RPMI8226 (cell line): ENCODE measurements around the gene USP1.

ENCODE experiments used
- DNase-seq: peaks from one replicate; pipeline ENCODE4 v3.0.0-alpha.2; 2015

USP1 gene

DNA sequence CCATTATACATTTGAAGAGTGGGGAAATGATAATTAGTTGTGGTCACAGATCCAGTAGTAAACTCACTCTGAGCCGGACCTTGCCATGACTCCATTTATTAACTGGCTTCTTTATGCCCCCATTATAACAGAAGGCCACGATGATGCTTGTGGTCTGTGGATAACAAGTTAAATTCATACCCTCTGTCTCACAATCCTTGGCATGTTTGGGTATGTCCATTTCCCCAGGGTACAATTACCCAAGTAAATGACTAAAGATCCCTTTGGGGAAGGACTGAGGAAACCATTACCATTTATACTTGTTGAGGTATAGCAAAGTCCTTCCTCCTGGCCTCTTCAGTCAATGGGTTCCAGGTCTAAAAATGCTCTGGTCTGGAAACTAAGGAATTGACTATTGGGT is 7.3 kb upstream of the USP1 start:
- DNase-seq = no peak

DNA sequence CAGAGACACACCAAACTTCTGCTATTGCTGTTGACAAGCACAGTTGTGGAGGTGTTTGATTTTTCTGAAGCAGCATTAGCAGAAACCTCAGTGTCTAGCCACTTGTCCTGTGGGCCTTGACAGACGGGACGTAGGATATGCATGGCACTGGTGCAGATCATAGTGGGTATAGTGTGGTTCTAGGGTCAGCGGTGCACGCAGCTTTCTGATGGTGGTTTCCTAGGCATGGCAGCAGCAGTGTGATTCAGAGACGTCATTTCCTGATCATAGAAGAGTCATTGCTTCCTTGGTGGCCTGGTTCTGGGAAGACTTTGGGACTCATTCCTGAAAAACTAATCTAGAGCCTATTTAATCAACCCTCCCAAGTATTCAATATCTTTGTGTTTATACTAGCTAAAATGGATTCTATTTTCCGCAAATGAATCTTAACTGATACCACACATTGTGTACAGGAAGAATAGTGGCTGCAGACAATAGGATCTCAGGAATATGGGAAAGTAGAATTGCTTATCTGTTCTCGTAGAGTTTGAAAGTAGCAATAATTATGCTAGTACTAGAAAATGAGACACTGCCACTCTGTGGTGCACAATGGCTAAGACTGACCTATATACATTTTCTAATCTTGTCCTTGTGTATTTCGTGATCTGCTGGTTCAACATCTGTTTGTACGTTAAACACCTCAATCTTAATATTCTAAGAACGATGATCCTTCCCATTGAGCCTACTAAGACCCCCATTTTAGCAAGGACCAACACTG is 2.8 kb upstream of the USP1 start:
- no peak for DNase-seq

GRCh38 chr1:62434618-62435001 is 2.2 kb upstream of the USP1 start:
- DNase-seq = no peak

- DNase-seq = no peak
Observed at GRCh38 chr1:62435231-62436038, 1.4 kb upstream of the USP1 start.

- DNase-seq = peak; percentile 99
Observed at GRCh38 chr1:62436039-62436465, 797 bp upstream of the USP1 start.

GRCh38 chr1:62437273-62437940 is 558 bp downstream of the USP1 start:
- peak; percentile 55 for DNase-seq

GRCh38 chr1:62438163-62438562 is 1.3 kb downstream of the USP1 start:
- peak; percentile 25 for DNase-seq

DNA sequence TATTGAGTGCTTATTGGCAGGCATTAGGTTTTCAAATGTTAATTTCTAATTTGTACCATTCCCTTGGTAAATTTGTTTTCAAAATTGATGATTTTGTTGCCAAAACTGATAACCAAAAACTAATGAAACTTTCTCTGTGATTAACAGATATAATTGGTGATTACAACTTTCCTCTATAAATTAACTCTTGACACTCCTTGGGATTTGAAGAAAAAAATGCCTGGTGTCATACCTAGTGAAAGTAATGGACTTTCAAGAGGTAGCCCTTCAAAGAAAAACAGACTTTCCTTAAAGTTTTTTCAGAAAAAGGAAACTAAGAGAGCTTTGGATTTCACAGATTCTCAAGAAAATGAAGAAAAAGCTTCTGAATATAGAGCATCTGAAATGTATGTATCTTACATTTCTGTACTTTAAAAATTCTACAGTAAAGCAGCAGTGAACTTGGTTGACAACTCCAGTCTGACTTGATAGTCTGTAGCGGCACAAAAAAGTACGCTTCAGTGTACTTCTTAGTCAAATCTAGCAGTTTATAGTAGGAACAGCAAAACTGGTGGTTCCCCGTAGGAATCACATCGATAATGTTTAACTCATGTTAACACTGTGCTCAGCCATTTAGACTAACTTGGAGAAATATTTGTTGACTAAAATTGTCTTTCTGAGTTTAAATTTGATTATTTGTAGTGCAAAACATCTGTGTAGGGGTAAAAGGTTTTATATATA is 3.0 kb downstream of the USP1 start:
- peak; percentile 51 for DNase-seq

GRCh38 chr1:62444701-62445100 is 7.9 kb downstream of the USP1 start:
- no peak for DNase-seq

- no peak for DNase-seq
Observed at GRCh38 chr1:62448221-62448933, 11.5 kb downstream of the USP1 start.

DNA sequence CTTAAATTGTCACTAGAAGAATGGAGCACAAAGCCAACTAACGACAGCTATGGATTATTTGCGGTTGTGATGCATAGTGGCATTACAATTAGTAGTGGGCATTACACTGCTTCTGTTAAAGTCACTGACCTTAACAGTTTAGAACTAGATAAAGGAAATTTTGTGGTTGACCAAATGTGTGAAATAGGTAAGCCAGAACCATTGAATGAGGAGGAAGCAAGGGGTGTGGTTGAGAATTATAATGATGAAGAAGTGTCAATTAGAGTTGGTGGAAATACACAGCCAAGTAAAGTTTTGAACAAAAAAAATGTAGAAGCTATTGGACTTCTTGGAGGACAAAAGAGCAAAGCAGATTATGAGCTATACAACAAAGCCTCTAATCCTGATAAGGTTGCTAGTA is 13.5 kb downstream of the USP1 start:
- no peak for DNase-seq

- DNase-seq = no peak
Observed at GRCh38 chr1:62452951-62453350, 16.1 kb downstream of the USP1 start.

GRCh38 chr1:62457955-62458354 is 21.1 kb downstream of the USP1 start:
- no peak for DNase-seq

DNA sequence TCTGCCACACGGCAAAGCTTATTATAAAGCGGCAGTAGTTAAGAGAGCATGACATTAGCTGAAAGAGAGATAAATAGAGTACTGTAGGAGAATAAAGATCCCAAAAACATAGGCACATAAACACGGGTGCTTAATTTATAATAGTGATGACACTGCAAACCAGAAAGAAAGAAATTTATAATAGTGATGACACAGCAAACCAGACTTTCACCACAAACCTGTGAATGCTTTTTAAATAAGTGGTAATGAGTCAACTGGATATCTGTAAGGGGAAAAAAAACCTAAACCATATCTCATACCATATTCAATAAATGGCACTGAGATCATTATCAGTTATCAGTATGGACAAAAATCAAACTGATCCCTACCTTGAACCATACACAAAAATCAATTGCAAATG is 25.5 kb downstream of the USP1 start:
- DNase-seq = peak; percentile 18

DNA sequence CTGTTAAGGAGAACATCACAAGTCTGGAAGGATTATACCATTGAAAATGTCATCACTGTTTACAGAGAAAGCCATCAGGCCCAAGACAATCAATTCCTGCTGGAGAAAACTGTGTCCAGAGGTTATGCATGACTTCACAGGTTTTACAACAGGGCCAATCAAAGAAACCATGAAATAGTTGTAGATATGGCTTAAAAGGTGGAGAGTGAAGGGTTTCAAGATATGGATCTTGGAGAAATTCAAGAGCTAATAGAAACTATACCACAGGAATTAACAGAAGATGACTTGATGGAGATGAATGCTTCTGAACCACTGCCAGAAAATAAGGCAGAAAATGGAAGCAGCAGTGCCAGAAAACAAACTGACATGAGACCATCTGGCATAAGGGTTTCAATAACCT is 30.2 kb downstream of the USP1 start:
- no peak for DNase-seq

GRCh38 chr1:62476525-62477219 is 39.8 kb downstream of the USP1 start:
- DNase-seq = no peak

GRCh38 chr1:62481681-62482080 is 44.8 kb downstream of the USP1 start:
- no peak for DNase-seq

DNA sequence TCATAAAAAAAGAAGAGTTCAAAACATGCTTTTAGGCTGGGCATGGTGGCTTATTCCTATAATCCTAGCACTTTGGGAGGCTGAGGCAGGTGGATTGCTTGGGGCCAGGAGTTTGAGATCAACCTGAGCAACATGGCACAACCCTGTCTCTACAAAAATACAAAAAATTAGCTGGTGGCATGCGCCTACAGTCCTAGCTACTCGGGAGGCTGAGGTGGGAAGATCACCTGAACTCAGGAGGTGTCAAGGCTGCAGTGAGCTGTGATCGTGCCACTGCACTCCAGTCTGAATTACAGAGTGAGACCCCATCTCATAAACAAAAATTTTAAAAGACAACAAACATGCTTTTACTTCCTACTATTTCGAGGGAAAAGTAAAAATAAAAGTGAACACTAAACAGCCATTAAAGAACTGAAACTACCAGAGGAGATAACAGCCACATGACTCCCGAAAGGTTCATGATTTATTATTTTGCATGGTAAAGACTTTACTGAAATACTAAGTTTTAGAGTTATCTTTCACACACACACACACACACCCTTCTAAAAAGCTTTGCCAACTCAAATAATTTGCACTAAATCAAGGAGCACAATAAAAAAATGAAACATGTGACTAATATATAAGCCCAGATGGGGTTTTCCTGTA is 48.1 kb downstream of the USP1 start:
- DNase-seq = no peak

GRCh38 chr1:62487956-62488355 is 51.1 kb downstream of the USP1 start:
- no peak for DNase-seq

- no peak for DNase-seq
Observed at GRCh38 chr1:62492521-62492920, 55.7 kb downstream of the USP1 start.

DNA sequence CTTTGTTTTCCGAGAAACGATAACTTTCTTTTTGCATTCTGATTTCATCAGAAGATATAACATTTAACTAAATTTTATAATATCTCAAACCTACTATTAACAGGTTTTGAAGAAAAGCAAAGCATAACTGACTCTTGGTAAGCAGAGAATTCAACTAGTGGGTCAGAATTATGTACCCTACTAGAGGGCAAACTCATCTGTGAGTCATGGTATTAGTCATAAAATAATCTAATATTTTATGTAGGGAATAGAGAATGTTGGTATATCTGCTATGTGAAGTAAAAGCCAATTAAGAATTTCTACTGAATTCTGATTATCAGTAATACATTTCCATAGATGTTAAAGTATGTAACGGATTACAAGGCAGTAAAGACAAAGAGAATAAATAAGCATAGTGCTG is 56.8 kb downstream of the USP1 start:
- no peak for DNase-seq
